GM10248 (cell line): Measurements from ENCODE around the gene PITX1.

Source experiments
- CTCF ChIA-PET: fragments of 300-600 bp; sonication (Branson Sonifier 250); formaldehyde crosslinking; extraction: SDS; loops from one replicate; lab custom pipeline; 2021; ENCODE audit warnings: antibody characterized with exemption; lab: Yijun Ruan, JAX
- POLR2A ChIA-PET: fragments of 350-650 bp; sonication (Branson Sonifier 250); formaldehyde crosslinking; extraction: SDS; loops from one replicate; lab custom pipeline; 2020; ENCODE audit warnings: antibody characterized with exemption; lab: Yijun Ruan, JAX
- DNase-seq: peaks from one replicate; pipeline ENCODE4 v3.0.0; 2012; ENCODE audit errors: extremely low spot score
- TF ChIP-seq, protein P1 (sequence below): IDR thresholded peaks from 2 replicates; pipeline ENCODE4 v1.5.1; 2012; ENCODE audit warnings: mild to moderate bottlenecking, low read depth; ENCODE audit errors: extremely low read depth, missing control alignments, control extremely low read depth

PITX1 gene

GRCh38 chr5:134982230-134982629, 51.8 kb downstream of the PITX1 start:
- no peak for DNase-seq
- POLR2A ChIA-PET, result no interaction called here
- TF ChIP-seq, protein P1, sequence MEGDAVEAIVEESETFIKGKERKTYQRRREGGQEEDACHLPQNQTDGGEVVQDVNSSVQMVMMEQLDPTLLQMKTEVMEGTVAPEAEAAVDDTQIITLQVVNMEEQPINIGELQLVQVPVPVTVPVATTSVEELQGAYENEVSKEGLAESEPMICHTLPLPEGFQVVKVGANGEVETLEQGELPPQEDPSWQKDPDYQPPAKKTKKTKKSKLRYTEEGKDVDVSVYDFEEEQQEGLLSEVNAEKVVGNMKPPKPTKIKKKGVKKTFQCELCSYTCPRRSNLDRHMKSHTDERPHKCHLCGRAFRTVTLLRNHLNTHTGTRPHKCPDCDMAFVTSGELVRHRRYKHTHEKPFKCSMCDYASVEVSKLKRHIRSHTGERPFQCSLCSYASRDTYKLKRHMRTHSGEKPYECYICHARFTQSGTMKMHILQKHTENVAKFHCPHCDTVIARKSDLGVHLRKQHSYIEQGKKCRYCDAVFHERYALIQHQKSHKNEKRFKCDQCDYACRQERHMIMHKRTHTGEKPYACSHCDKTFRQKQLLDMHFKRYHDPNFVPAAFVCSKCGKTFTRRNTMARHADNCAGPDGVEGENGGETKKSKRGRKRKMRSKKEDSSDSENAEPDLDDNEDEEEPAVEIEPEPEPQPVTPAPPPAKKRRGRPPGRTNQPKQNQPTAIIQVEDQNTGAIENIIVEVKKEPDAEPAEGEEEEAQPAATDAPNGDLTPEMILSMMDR, result no peak
- CTCF ChIA-PET, result no interaction called here

DNA sequence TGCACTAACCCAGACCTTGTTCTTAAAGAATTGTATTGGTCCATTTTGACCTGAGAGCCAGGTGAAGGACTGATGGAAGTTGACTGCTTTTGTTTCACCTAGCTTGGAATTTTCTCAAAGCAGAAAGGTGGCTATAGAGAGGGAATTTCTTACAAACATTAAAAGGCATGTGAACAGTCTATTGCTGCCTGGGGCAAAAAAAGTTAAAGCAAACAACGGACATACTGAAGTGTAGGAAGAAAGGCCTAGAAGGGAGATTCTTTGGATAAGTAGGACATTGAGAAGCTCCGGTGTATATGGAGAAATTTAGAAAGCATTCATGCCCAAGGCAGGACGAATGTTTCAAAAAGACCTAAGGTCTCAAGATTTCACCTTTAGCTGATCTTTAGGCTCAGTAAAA, 54.6 kb downstream of the PITX1 start:
- DNase-seq, result no peak
- ChIA-PET CTCF (no interaction called here), POLR2A (no interaction called here)

More for the DNA sequence above, 54.6 kb downstream of the PITX1 start:
- TF ChIP-seq, protein P1, result no peak
